Measurements from ENCODE around the gene ZNF333.
"Not testable (repeated sequence)": the region's sequence is repeated elsewhere in the genome, so short reads cannot be mapped to it uniquely, and the experiment has no call there.

ZNF333 gene

GRCh38 chr19:14772467-14772866, 82.6 kb downstream of the ZNF333 start:
- Histone ChIP-seq H2AFZ (ENCODE audit: low read length) (no peak overlapping the region), H4K91ac (ENCODE audit: low read depth, low read length, poor library complexity) (no peak overlapping the region), H3K4ac (ENCODE audit: low read length) (no peak overlapping the region), H2BK12ac (ENCODE audit: low read length) (no peak overlapping the region), H3K79me1 (ENCODE audit: low read depth, low read length) (peaks cover 2% of the 10 kb centered on the region), H3K9me3 (replicated peaks in 1 of 2; ENCODE audit: control insufficient read depth in 2 of 2, insufficient read depth in 1 of 2, low read depth in 1 of 2, low read length in 2 of 2) (peaks cover 0 to 2% of the 10 kb centered on the region in 2 donors), H4K8ac (ENCODE audit: low read depth, low read length) (no peak overlapping the region), H3K4me3 (ENCODE audit: low read length in 2 of 2) (no peak overlapping the region), H3K23ac (ENCODE audit: low read depth, low read length, poor library complexity) (no peak overlapping the region), H3K4me2 (ENCODE audit: insufficient read depth, low read length, poor library complexity, severe bottlenecking) (no peak overlapping the region), H2AK5ac (ENCODE audit: low read depth, low read length) (no peak overlapping the region), H2BK15ac (ENCODE audit: low read length) (no peak overlapping the region), H2BK5ac (ENCODE audit: low read length) (no peak overlapping the region), H3K36me3 (replicated peaks in 1 of 2; ENCODE audit: control insufficient read depth in 2 of 2, insufficient read depth in 2 of 2, low read length in 2 of 2) (peaks cover 0 to 3% of the 10 kb centered on the region in 2 donors), H3K27me3 (ENCODE audit: control insufficient read depth in 3 of 3, insufficient read depth in 3 of 3, low read depth in 1 of 3, low read length in 3 of 3) (peaks cover 0 to 6% (median 0%) of the 10 kb centered on the region in 3 experiments), H3K14ac (ENCODE audit: low read length) (no peak overlapping the region), H2BK120ac (ENCODE audit: low read depth, low read length) (no peak overlapping the region), H3K18ac (ENCODE audit: low read length) (no peak overlapping the region), H3K9ac (ENCODE audit: low read depth, low read length, poor library complexity) (no peak overlapping the region), H3K27ac (replicated peaks; ENCODE audit: low read length) (no peak overlapping the region), H3K4me1 (ENCODE audit: control insufficient read depth in 2 of 2, insufficient read depth in 1 of 2, low read depth in 1 of 2, low read length in 2 of 2) (peaks cover 0 to 3% of the 10 kb centered on the region in 2 donors)
- WGBS, 2 donors (ENCODE audit: extremely low coverage in 2 of 2, insufficient read length in 2 of 2, insufficient replicate concordance in 1 of 2), result no CpG with 5 or more reads among the region's 8 CpGs
- DNase-seq (ENCODE audit: low spot score), result no peak

- H2AFZ ChIP-seq (ENCODE audit: low read length), result no peak overlapping the region
- H3K4ac ChIP-seq (ENCODE audit: low read length), result no peak overlapping the region
- no peak overlapping the region for H2BK5ac ChIP-seq (ENCODE audit: low read length)
- DNase-seq (ENCODE audit: low spot score), result no peak
- no peak overlapping the region for H3K9ac ChIP-seq (ENCODE audit: low read depth, low read length, poor library complexity)
- H3K79me1 ChIP-seq (ENCODE audit: low read depth, low read length), result peaks cover 2% of the 10 kb centered on the region
- H4K8ac ChIP-seq (ENCODE audit: low read depth, low read length), result no peak overlapping the region
- H2BK12ac ChIP-seq (ENCODE audit: low read length), result no peak overlapping the region
- no peak overlapping the region for H4K91ac ChIP-seq (ENCODE audit: low read depth, low read length, poor library complexity)
- no peak overlapping the region for H3K4me2 ChIP-seq (ENCODE audit: insufficient read depth, low read length, poor library complexity, severe bottlenecking)
- no peak overlapping the region for H3K18ac ChIP-seq (ENCODE audit: low read length)
- no peak overlapping the region for H2BK120ac ChIP-seq (ENCODE audit: low read depth, low read length)
- H3K4me3 ChIP-seq (ENCODE audit: low read length in 2 of 2), result no peak overlapping the region
- no peak overlapping the region for H3K14ac ChIP-seq (ENCODE audit: low read length)
- peaks cover 0 to 6% (median 0%) of the 10 kb centered on the region in 3 experiments for H3K27me3 ChIP-seq (ENCODE audit: control insufficient read depth in 3 of 3, insufficient read depth in 3 of 3, low read depth in 1 of 3, low read length in 3 of 3)
- no CpG with 5 or more reads among the region's 7 CpGs for WGBS, 2 donors (ENCODE audit: extremely low coverage in 2 of 2, insufficient read length in 2 of 2, insufficient replicate concordance in 1 of 2)
- peaks cover 0 to 2% of the 10 kb centered on the region in 2 donors for H3K9me3 ChIP-seq (replicated peaks in 1 of 2; ENCODE audit: control insufficient read depth in 2 of 2, insufficient read depth in 1 of 2, low read depth in 1 of 2, low read length in 2 of 2)
- H3K36me3 ChIP-seq (replicated peaks in 1 of 2; ENCODE audit: control insufficient read depth in 2 of 2, insufficient read depth in 2 of 2, low read length in 2 of 2), result peaks cover 0 to 3% of the 10 kb centered on the region in 2 donors
- no peak overlapping the region for H2AK5ac ChIP-seq (ENCODE audit: low read depth, low read length)
- no peak overlapping the region for H2BK15ac ChIP-seq (ENCODE audit: low read length)
- no peak overlapping the region for H3K23ac ChIP-seq (ENCODE audit: low read depth, low read length, poor library complexity)
- peaks cover 0 to 3% of the 10 kb centered on the region in 2 donors for H3K4me1 ChIP-seq (ENCODE audit: control insufficient read depth in 2 of 2, insufficient read depth in 1 of 2, low read depth in 1 of 2, low read length in 2 of 2)
- no peak overlapping the region for H3K27ac ChIP-seq (replicated peaks; ENCODE audit: low read length)
These were observed 83.1 kb downstream of the ZNF333 start for GRCh38 chr19:14772995-14773394.

GRCh38 chr19:14773722-14774121, 83.9 kb downstream of the ZNF333 start:
- not testable (repeated sequence) for H3K4me2 ChIP-seq (ENCODE audit: insufficient read depth, low read length, poor library complexity, severe bottlenecking); H2BK120ac ChIP-seq (ENCODE audit: low read depth, low read length); H2AFZ ChIP-seq (ENCODE audit: low read length); H4K8ac ChIP-seq (ENCODE audit: low read depth, low read length); H3K23ac ChIP-seq (ENCODE audit: low read depth, low read length, poor library complexity); H3K14ac ChIP-seq (ENCODE audit: low read length); H2AK5ac ChIP-seq (ENCODE audit: low read depth, low read length); H2BK15ac ChIP-seq (ENCODE audit: low read length); H4K91ac ChIP-seq (ENCODE audit: low read depth, low read length, poor library complexity); H2BK5ac ChIP-seq (ENCODE audit: low read length); H3K9ac ChIP-seq (ENCODE audit: low read depth, low read length, poor library complexity); H3K27me3 ChIP-seq (ENCODE audit: control insufficient read depth in 3 of 3, insufficient read depth in 3 of 3, low read depth in 1 of 3, low read length in 3 of 3); H3K4me3 ChIP-seq (ENCODE audit: low read length in 2 of 2); H3K4ac ChIP-seq (ENCODE audit: low read length); H3K18ac ChIP-seq (ENCODE audit: low read length); H3K36me3 ChIP-seq (replicated peaks in 1 of 2; ENCODE audit: control insufficient read depth in 2 of 2, insufficient read depth in 2 of 2, low read length in 2 of 2); H2BK12ac ChIP-seq (ENCODE audit: low read length); H3K27ac ChIP-seq (replicated peaks; ENCODE audit: low read length); H3K79me1 ChIP-seq (ENCODE audit: low read depth, low read length); DNase-seq (ENCODE audit: low spot score); H3K9me3 ChIP-seq (replicated peaks in 1 of 2; ENCODE audit: control insufficient read depth in 2 of 2, insufficient read depth in 1 of 2, low read depth in 1 of 2, low read length in 2 of 2); H3K4me1 ChIP-seq (ENCODE audit: control insufficient read depth in 2 of 2, insufficient read depth in 1 of 2, low read depth in 1 of 2, low read length in 2 of 2)
- WGBS, 2 donors (ENCODE audit: extremely low coverage in 2 of 2, insufficient read length in 2 of 2, insufficient replicate concordance in 1 of 2), result no CpG with 5 or more reads among the region's 9 CpGs

- H2BK15ac ChIP-seq (ENCODE audit: low read length), result no peak overlapping the region
- no peak overlapping the region for H2AFZ ChIP-seq (ENCODE audit: low read length)
- no peak overlapping the region for H2BK12ac ChIP-seq (ENCODE audit: low read length)
- WGBS, 2 donors (ENCODE audit: extremely low coverage in 2 of 2, insufficient read length in 2 of 2, insufficient replicate concordance in 1 of 2), result no CpG with 5 or more reads among the region's 10 CpGs
- H3K79me1 ChIP-seq (ENCODE audit: low read depth, low read length), result peaks cover 2% of the 10 kb centered on the region
- no peak overlapping the region for H3K4me2 ChIP-seq (ENCODE audit: insufficient read depth, low read length, poor library complexity, severe bottlenecking)
- peaks cover 0 to 2% of the 10 kb centered on the region in 2 donors for H3K4me1 ChIP-seq (ENCODE audit: control insufficient read depth in 2 of 2, insufficient read depth in 1 of 2, low read depth in 1 of 2, low read length in 2 of 2)
- H3K14ac ChIP-seq (ENCODE audit: low read length), result no peak overlapping the region
- H3K36me3 ChIP-seq (replicated peaks in 1 of 2; ENCODE audit: control insufficient read depth in 2 of 2, insufficient read depth in 2 of 2, low read length in 2 of 2), result no peaks in the 10 kb centered on the region
- no peak overlapping the region for H2BK120ac ChIP-seq (ENCODE audit: low read depth, low read length)
- H4K8ac ChIP-seq (ENCODE audit: low read depth, low read length), result peak overlapping the region; percentile 23
- peaks cover 0 to 6% (median 0%) of the 10 kb centered on the region in 3 experiments for H3K27me3 ChIP-seq (ENCODE audit: control insufficient read depth in 3 of 3, insufficient read depth in 3 of 3, low read depth in 1 of 3, low read length in 3 of 3)
- H3K18ac ChIP-seq (ENCODE audit: low read length), result no peak overlapping the region
- no peak overlapping the region for H3K4me3 ChIP-seq (ENCODE audit: low read length in 2 of 2)
- H2BK5ac ChIP-seq (ENCODE audit: low read length), result no peak overlapping the region
- no peak overlapping the region for H4K91ac ChIP-seq (ENCODE audit: low read depth, low read length, poor library complexity)
- no peak overlapping the region for H3K27ac ChIP-seq (replicated peaks; ENCODE audit: low read length)
- DNase-seq (ENCODE audit: low spot score), result no peak
- H3K9ac ChIP-seq (ENCODE audit: low read depth, low read length, poor library complexity), result no peak overlapping the region
- H3K9me3 ChIP-seq (replicated peaks in 1 of 2; ENCODE audit: control insufficient read depth in 2 of 2, insufficient read depth in 1 of 2, low read depth in 1 of 2, low read length in 2 of 2), result no peaks in the 10 kb centered on the region
- no peak overlapping the region for H2AK5ac ChIP-seq (ENCODE audit: low read depth, low read length)
- no peak overlapping the region for H3K23ac ChIP-seq (ENCODE audit: low read depth, low read length, poor library complexity)
- no peak overlapping the region for H3K4ac ChIP-seq (ENCODE audit: low read length)
These were observed 84.5 kb downstream of the ZNF333 start for GRCh38 chr19:14774373-14774772.
